WTC11 (cell line): ENCODE results near the gene RAB12. TPM values are rescaled to one million over a fixed set of nuclear protein-coding genes. Genes with fewer than 3 reads are reported as not detected.
A peak's percentile ranks its signal among the peaks of the same experiment; 100 is the strongest.

ENCODE experiments used
- ATAC-seq: fragments of 200-7000 bp; cut with Tn5 transposase; 2 replicates; pipeline ENCODE4 v1.10.0; 2021; ENCODE audit warnings: mild to moderate bottlenecking, moderate library complexity
- CTCF ChIA-PET: fragments of 300-600 bp; sonication (Branson Sonifier 250); formaldehyde crosslinking; loops from one replicate; lab custom pipeline; 2021; ENCODE audit warnings: antibody characterized with exemption; lab: Charles Lee
- POLR2A ChIA-PET: fragments of 350-600 bp; sonication (Branson Sonifier 250); formaldehyde crosslinking; loops from one replicate; lab custom pipeline; 2021; ENCODE audit warnings: antibody characterized with exemption; lab: Charles Lee
- DNase-seq: peaks from one replicate; pipeline ENCODE4 v3.0.0; 2021; ENCODE audit warnings: low spot score
- H3K27ac Mint-ChIP-seq: 2 replicates; pipeline ENCODE4 v1.8.0; 2021; ENCODE audit warnings: mixed read lengths
- H3K27me3 Mint-ChIP-seq: 2 replicates; pipeline ENCODE4 v1.8.0; 2021; ENCODE audit warnings: low read depth, mild to moderate bottlenecking, moderate library complexity, mixed read lengths
- H3K36me3 Mint-ChIP-seq: 2 replicates; pipeline ENCODE4 v1.8.0; 2021; ENCODE audit warnings: mixed read lengths
- H3K4me1 Mint-ChIP-seq: 2 replicates; pipeline ENCODE4 v1.8.0; 2022; ENCODE audit warnings: mixed read lengths
- H3K4me3 Mint-ChIP-seq: 2 replicates; pipeline ENCODE4 v1.8.0; 2021; ENCODE audit warnings: mild to moderate bottlenecking, moderate library complexity, mixed read lengths
- H3K9me3 Mint-ChIP-seq: 2 replicates; pipeline ENCODE4 v1.8.0; 2021; ENCODE audit warnings: mixed read lengths
- AFF4 ChIP-seq: sonication (generic); formaldehyde crosslinking; IDR thresholded peaks from 2 replicates; pipeline ENCODE4 v1.8.1; 2023; ENCODE audit warnings: mild to moderate bottlenecking, missing genetic modification reagents, borderline replicate concordance
- ATF2 ChIP-seq: sonication (generic); formaldehyde crosslinking; IDR thresholded peaks from 2 replicates; pipeline ENCODE4 v1.8.1; 2022; ENCODE audit warnings: low read depth, missing genetic modification reagents, borderline replicate concordance
- CTCF ChIP-seq: fragments of 200-600 bp; IDR thresholded peaks from 2 replicates; pipeline ENCODE4 v1.8.0; 2022; ENCODE audit warnings: antibody characterized with exemption
- E2F4 ChIP-seq: sonication (generic); formaldehyde crosslinking; IDR thresholded peaks from 2 replicates; pipeline ENCODE4 v1.8.1; 2022; ENCODE audit warnings: low read depth, mild to moderate bottlenecking, moderate library complexity, missing genetic modification reagents, borderline replicate concordance
- ERG ChIP-seq: fragments of 250-450 bp; sonication (Bioruptor Pico); IDR thresholded peaks from 2 replicates; pipeline ENCODE4 v1.8.0; 2021; ENCODE audit warnings: mild to moderate bottlenecking
- ETV6 ChIP-seq: sonication (generic); formaldehyde crosslinking; IDR thresholded peaks from 2 replicates; pipeline ENCODE4 v1.8.1; 2022; ENCODE audit warnings: mild to moderate bottlenecking, missing genetic modification reagents
- FOXJ3 ChIP-seq: sonication (generic); formaldehyde crosslinking; IDR thresholded peaks from 2 replicates; pipeline ENCODE4 v1.9.0; 2021; ENCODE audit warnings: missing genetic modification reagents, mild to moderate bottlenecking, borderline replicate concordance
- JUN ChIP-seq: sonication (generic); formaldehyde crosslinking; IDR thresholded peaks from 2 replicates; pipeline ENCODE4 v1.8.0; 2023; ENCODE audit warnings: mild to moderate bottlenecking, missing genetic modification reagents
- ZNF416 ChIP-seq: fragments of 250-450 bp; sonication (Bioruptor Pico); IDR thresholded peaks from 2 replicates; pipeline ENCODE4 v1.9.0; 2021; ENCODE audit warnings: mild to moderate bottlenecking, inconsistent platforms
- ZNF532 ChIP-seq: fragments of 250-450 bp; sonication (Bioruptor Pico); IDR thresholded peaks from 2 replicates; pipeline ENCODE4 v1.9.0; 2021; ENCODE audit warnings: mild to moderate bottlenecking, borderline replicate concordance
- total RNA-seq: library from RNA; stranded (reverse); gene quantifications from 3 replicates; pipeline ENCODE4 v1.2.3, GENCODE V29; 2021

Gene RAB12
- total RNA-seq, 1 experiment from 2014 or later = 69.3 TPM

- ATAC-seq = no peak
- peak overlapping the region; percentile 58 for H3K4me3 Mint-ChIP-seq
- peak overlapping the region; percentile 94 for H3K27ac Mint-ChIP-seq
- H3K27me3 Mint-ChIP-seq = no peaks in the 10 kb centered on the region
- POLR2A ChIA-PET = no interaction called here
- no peak for TF ChIP-seq JUN (CRISPR knock-in tag)
- no peak for TF ChIP-seq ETV6 (CRISPR knock-in tag)
- TF ChIP-seq ZNF532 = no peak
- TF ChIP-seq CTCF = no peak
- no peak for TF ChIP-seq ATF2 (CRISPR knock-in tag)
- TF ChIP-seq ERG (CRISPR knock-in tag) = no peak
- TF ChIP-seq E2F4 (CRISPR knock-in tag) = no peak
- no peak for TF ChIP-seq AFF4 (CRISPR knock-in tag)
- TF ChIP-seq ZNF416 (CRISPR knock-in tag) = no peak
- no peak for TF ChIP-seq FOXJ3
- TF ChIP-seq, all 79 proteins: peak for 0
- DNase-seq = no peak
- CTCF ChIA-PET = interaction anchor here (4.3 kb wide), 1 partner anchor 14 kb away, joined by 22 read pairs; the partner anchor contains the start of gene RAB12
- no peaks in the 10 kb centered on the region for H3K9me3 Mint-ChIP-seq
- peaks cover 93% of the 10 kb centered on the region for H3K4me1 Mint-ChIP-seq
- H3K36me3 Mint-ChIP-seq = peaks cover 36% of the 10 kb centered on the region
Measured at GRCh38 chr18:8623549-8624106, 14.4 kb downstream of the RAB12 start.
